SU-DHL-6 (cell line): Measurements from ENCODE around the gene NKX2-8.

ENCODE experiments used
- H2AFZ ChIP-seq: fragments of 200-600 bp; sonication (generic); 2 replicates; pipeline ENCODE4 v1.6.1; 2014; ENCODE audit warnings: low read depth, mild to moderate bottlenecking, moderate library complexity, mixed read lengths, antibody characterized with exemption, low read length; ENCODE audit not compliant: severe bottlenecking
- H3F3A ChIP-seq: fragments of 200-600 bp; shearing (Covaris generic); 2 replicates; pipeline ENCODE4 v1.6.0; 2016; ENCODE audit warnings: antibody characterized with exemption, mild to moderate bottlenecking; ENCODE audit not compliant: insufficient read depth
- H3K27ac ChIP-seq: fragments of 200-600 bp; sonication (generic); 2 replicates; pipeline ENCODE4 v1.5.1; 2016; ENCODE audit warnings: low read depth, mild to moderate bottlenecking, low read length, moderate library complexity, mixed read lengths
- H3K27me3 ChIP-seq: fragments of 200-600 bp; sonication (generic), shearing (Covaris generic); 2 replicates; pipeline ENCODE4 v1.6.0; 2014; ENCODE audit warnings: mild to moderate bottlenecking, low read length
- H3K36me3 ChIP-seq: fragments of 200-600 bp; sonication (generic); 2 replicates; pipeline ENCODE4 v1.6.1; 2014; ENCODE audit warnings: mild to moderate bottlenecking, low read length, mixed read lengths
- H3K4me2 ChIP-seq: fragments of 300-600, 200-600 bp; shearing (Covaris generic), sonication (generic); 2 replicates; pipeline ENCODE4 v1.6.0; 2014; ENCODE audit warnings: low read length, low read depth, mild to moderate bottlenecking; ENCODE audit not compliant: poor library complexity, severe bottlenecking
- H3K4me3 ChIP-seq: fragments of 200-600 bp; sonication (generic); 2 replicates; pipeline ENCODE4 v1.5.1; 2014; ENCODE audit warnings: antibody characterized with exemption, low read length, mild to moderate bottlenecking, mixed read lengths; ENCODE audit not compliant: insufficient read depth, poor library complexity, severe bottlenecking
- H3K79me2 ChIP-seq: fragments of 200-600 bp; sonication (generic); 2 replicates; pipeline ENCODE4 v1.6.1; 2014; ENCODE audit warnings: mild to moderate bottlenecking, low read length, moderate library complexity; ENCODE audit not compliant: insufficient read depth
- H3K9ac ChIP-seq: fragments of 200-600 bp; sonication (generic); 2 replicates; pipeline ENCODE4 v1.7.0; 2014; ENCODE audit warnings: mild to moderate bottlenecking, low read length
- H3K9me2 ChIP-seq: fragments of 200-600 bp; sonication (generic); replicated peaks from 2 replicates; pipeline ENCODE4 v1.6.1; 2014; ENCODE audit warnings: low read length; ENCODE audit not compliant: insufficient read depth
- H3K9me3 ChIP-seq: fragments of 200-600 bp; sonication (generic); 2 replicates; pipeline ENCODE4 v1.6.1; 2014; ENCODE audit warnings: low read length, mixed read lengths; ENCODE audit not compliant: insufficient read depth
- H4K20me1 ChIP-seq: fragments of 200-600 bp; sonication (generic); 2 replicates; pipeline ENCODE4 v1.6.1; 2014; ENCODE audit warnings: low read depth, mild to moderate bottlenecking, antibody characterized with exemption, low read length, moderate library complexity, mixed read lengths
- EZH2phosphoT487 ChIP-seq: fragments of 200-600 bp; sonication (generic), shearing (Covaris generic); conservative IDR thresholded peaks from 2 replicates; pipeline ENCODE4 v1.6.1; 2018; ENCODE audit warnings: mild to moderate bottlenecking, antibody characterized with exemption, low read length, moderate library complexity, mixed read lengths
- TF ChIP-seq, protein P1 (sequence below): fragments of 200-600 bp; sonication (generic); IDR thresholded peaks from one replicate; pipeline ENCODE4 v1.5.1; 2017; ENCODE audit warnings: antibody characterized with exemption, mild to moderate bottlenecking, low read length, moderate library complexity; ENCODE audit not compliant: insufficient read depth, poor library complexity, severe bottlenecking

The NKX2-8 gene

DNA sequence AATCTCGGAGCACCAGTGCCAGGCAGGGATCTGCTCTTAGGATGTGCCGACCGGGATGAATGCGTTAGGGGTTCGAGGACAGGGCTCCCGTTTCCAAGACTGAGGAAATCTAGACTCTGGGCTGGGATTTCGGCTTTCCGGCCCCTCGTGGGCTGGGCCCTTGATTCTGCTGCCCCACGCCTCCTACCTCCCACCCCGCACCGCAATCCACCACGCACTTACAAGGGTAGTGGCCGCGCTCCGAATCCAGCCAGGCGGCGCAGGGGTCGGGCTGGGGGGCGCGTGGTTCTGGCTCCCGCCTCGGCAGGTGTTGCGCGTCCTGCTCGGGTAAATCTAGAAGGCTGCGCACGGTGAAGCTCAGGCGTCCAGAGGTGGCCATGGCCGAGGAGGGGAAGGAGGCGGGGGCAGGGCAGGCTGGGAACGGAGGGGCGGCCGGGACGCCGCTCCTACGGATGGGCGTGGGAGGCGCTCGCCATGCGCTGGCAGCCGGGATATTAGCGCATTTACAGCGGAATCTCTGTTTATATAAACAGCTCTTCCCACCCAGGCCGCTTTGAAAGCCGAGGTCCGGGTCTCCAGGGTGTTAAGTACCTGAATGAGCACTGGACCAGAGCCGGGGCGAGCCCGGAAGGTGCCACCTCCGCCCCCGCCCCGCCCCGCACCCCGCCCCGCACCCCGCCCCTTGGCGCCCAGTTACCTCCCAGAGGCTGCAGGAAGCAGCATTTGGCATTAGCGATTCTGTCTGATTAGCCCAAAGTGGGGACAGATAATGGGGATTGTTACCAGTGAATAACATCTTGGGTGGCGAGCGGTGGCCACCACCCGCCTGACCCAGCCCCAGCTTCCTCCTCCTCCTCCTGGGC lies at the start of gene NKX2-8:
NKX2-8 (minus strand) TSS at position 604 of the 863 bp plus-strand sequence; CDS start at position 379, 225 bp downstream.
- Histone ChIP-seq H3K27me3 (no peaks in the 10 kb centered on the region), H3K4me2 (no peak within 1 kb of the TSS), H4K20me1 (no peaks in the 10 kb centered on the region), H3F3A (no peaks in the 10 kb centered on the region), H3K9me2 (no peaks in the 10 kb centered on the region), H3K27ac (no peak within 1 kb of the TSS), H3K4me3 (no peak within 1 kb of the TSS), H2AFZ (no peak within 1 kb of the TSS), H3K9me3 (no peaks in the 10 kb centered on the region), H3K79me2 (no peaks in the 10 kb centered on the region), H3K9ac (no peak within 1 kb of the TSS), H3K36me3 (no peaks in the 10 kb centered on the region)
- no peak for TF ChIP-seq EZH2phosphoT487
- TF ChIP-seq, protein P1, sequence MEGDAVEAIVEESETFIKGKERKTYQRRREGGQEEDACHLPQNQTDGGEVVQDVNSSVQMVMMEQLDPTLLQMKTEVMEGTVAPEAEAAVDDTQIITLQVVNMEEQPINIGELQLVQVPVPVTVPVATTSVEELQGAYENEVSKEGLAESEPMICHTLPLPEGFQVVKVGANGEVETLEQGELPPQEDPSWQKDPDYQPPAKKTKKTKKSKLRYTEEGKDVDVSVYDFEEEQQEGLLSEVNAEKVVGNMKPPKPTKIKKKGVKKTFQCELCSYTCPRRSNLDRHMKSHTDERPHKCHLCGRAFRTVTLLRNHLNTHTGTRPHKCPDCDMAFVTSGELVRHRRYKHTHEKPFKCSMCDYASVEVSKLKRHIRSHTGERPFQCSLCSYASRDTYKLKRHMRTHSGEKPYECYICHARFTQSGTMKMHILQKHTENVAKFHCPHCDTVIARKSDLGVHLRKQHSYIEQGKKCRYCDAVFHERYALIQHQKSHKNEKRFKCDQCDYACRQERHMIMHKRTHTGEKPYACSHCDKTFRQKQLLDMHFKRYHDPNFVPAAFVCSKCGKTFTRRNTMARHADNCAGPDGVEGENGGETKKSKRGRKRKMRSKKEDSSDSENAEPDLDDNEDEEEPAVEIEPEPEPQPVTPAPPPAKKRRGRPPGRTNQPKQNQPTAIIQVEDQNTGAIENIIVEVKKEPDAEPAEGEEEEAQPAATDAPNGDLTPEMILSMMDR: no peak

DNA sequence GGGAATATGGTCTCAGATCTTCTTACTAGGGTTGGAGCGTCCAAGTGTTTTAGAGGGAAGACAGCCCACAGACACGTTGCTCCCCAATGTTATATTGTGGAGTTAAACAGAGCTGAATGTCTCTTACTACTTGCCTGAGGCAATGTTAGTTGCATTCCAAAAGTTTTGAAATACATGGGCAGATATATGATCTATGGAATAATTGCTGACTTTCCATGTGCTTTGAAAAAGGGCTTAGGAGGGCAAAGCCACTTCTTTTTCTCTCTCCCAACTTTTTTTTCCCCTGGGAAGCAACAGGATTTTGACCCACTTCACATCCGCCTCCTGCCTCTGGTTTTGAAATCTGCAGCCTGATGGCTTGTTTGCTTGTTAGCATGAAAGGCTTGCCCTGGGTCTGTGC lies 45.6 kb upstream of the NKX2-8 start:
- Histone ChIP-seq H4K20me1 (no peaks in the 10 kb centered on the region), H3K79me2 (no peaks in the 10 kb centered on the region), H3F3A (no peaks in the 10 kb centered on the region), H3K36me3 (no peaks in the 10 kb centered on the region), H3K9ac (no peak overlapping the region), H3K9me2 (no peaks in the 10 kb centered on the region), H3K9me3 (no peaks in the 10 kb centered on the region), H3K27me3 (no peaks in the 10 kb centered on the region), H3K4me3 (no peak overlapping the region), H3K27ac (no peak overlapping the region), H3K4me2 (no peak overlapping the region), H2AFZ (no peak overlapping the region)
- TF ChIP-seq, protein P1: no peak
- TF ChIP-seq EZH2phosphoT487: no peak

DNA sequence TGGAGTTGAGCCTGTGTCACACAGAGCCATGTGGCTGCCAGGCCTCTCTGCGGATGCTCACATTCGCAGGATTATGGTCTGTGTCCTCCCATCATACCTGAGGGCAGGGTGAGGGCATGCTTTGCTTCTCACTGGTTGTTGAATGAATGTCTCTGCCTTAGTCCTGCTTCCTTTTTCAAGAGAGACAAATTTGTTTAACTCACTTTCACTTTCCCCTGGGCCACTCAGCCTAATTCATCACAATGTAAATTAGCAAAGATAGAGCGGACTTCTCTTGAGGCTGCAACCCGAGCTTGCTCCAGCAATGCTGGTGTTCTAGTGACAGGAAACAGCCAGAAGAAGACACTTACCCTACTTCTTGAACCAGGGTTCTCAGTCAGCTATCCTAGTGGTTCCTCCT lies 43.7 kb upstream of the NKX2-8 start:
- H3F3A ChIP-seq: no peaks in the 10 kb centered on the region
- H3K4me2 ChIP-seq: no peak overlapping the region
- no peaks in the 10 kb centered on the region for H3K9me3 ChIP-seq
- TF ChIP-seq, protein P1: no peak
- TF ChIP-seq EZH2phosphoT487: no peak
- no peaks in the 10 kb centered on the region for H3K27me3 ChIP-seq
- H4K20me1 ChIP-seq: no peaks in the 10 kb centered on the region
- H3K27ac ChIP-seq: no peak overlapping the region
- H3K79me2 ChIP-seq: no peaks in the 10 kb centered on the region
- H3K36me3 ChIP-seq: no peaks in the 10 kb centered on the region
- no peak overlapping the region for H3K4me3 ChIP-seq
- no peaks in the 10 kb centered on the region for H3K9me2 ChIP-seq
- H3K9ac ChIP-seq: no peak overlapping the region
- no peak overlapping the region for H2AFZ ChIP-seq
